HCT116 (cell line): ENCODE measurements around the gene IQCF6.

ENCODE experiments used
- CEBPB ChIP-seq: IDR thresholded peaks from 2 replicates; pipeline ENCODE4 v1.6.1; 2012; ENCODE audit warnings: low read depth
- EZH2 ChIP-seq: fragments of 200-600 bp; sonication (generic); IDR thresholded peaks from 2 replicates; pipeline ENCODE4 v1.6.1; 2017; ENCODE audit warnings: antibody characterized with exemption, mixed run types
- EZH2phosphoT487 ChIP-seq: fragments of 200-600 bp; IDR thresholded peaks from 2 replicates; pipeline ENCODE4 v1.6.1; 2018; ENCODE audit warnings: antibody characterized with exemption, borderline replicate concordance
- FOSL1 ChIP-seq: IDR thresholded peaks from 2 replicates; pipeline ENCODE4 v1.6.1; 2012; ENCODE audit warnings: low read depth
- JUND ChIP-seq: IDR thresholded peaks from 2 replicates; pipeline ENCODE4 v1.6.1; 2012
- POLR2A ChIP-seq: IDR thresholded peaks from 2 replicates; pipeline ENCODE4 v1.7.0; 2011; ENCODE audit warnings: borderline replicate concordance; ENCODE audit not compliant: insufficient read depth, insufficient read length; ENCODE audit errors: extremely low read depth
- POLR2AphosphoS5 ChIP-seq: IDR thresholded peaks from 2 replicates; pipeline ENCODE4 v1.6.1; 2011; ENCODE audit warnings: mild to moderate bottlenecking, low read depth, low read length, moderate library complexity
- RAD21 ChIP-seq: IDR thresholded peaks from 2 replicates; pipeline ENCODE4 v1.6.1; 2012; ENCODE audit warnings: low read depth, mild to moderate bottlenecking
- TCF7L2 ChIP-seq: IDR thresholded peaks from 2 replicates; pipeline ENCODE4 v1.7.0; 2011; ENCODE audit warnings: borderline replicate concordance, inconsistent platforms; ENCODE audit not compliant: insufficient read depth, insufficient read length; ENCODE audit errors: extremely low read depth
- YY1 ChIP-seq: IDR thresholded peaks from 2 replicates; pipeline ENCODE4 v1.6.1; 2011; ENCODE audit warnings: low read length, low read depth, moderate library complexity, mild to moderate bottlenecking; ENCODE audit not compliant: insufficient replicate concordance; ENCODE audit errors: extremely low read depth
- TF ChIP-seq, protein P1 (sequence below), 3 experiments: fragments of 200-600 bp in 1 of 3; sonication (generic) in 1 of 3; IDR thresholded peaks in 2 of 3; conservative IDR thresholded peaks in 1 of 3; 2 replicates each; pipeline ENCODE4 v1.5.1; 2012 to 2017; ENCODE audit warnings: low read depth in 2 of 3, low read length in 2 of 3, antibody characterized with exemption in 1 of 3, borderline replicate concordance in 1 of 3, control low read depth in 1 of 3, mild to moderate bottlenecking in 1 of 3, mixed read lengths in 1 of 3, mixed run types in 1 of 3, moderate library complexity in 1 of 3; ENCODE audit not compliant: insufficient read depth in 1 of 3

DNA sequence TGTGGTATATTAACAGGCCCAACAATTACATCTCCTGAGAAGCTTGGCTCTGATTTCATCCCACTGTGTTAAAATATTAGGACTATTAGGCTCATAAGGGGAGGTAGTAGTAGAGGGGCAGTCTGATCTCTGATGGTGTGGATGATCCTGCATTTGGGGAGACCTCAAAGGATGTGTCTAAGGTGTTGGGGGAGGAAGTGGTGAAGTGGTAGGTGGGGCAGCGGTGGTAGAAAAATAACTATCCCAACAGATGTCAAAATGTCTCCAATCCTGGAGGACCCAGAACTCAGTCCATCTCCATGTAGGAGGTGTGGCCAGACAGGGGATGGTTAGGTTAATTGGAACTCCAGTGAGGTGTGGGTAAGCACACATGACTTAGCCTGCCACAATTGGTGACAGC lies 10.4 kb upstream of the IQCF6 start:
- TF ChIP-seq POLR2AphosphoS5, result no peak
- TF ChIP-seq EZH2, result no peak
- TF ChIP-seq YY1, result no peak
- TF ChIP-seq, protein P1, sequence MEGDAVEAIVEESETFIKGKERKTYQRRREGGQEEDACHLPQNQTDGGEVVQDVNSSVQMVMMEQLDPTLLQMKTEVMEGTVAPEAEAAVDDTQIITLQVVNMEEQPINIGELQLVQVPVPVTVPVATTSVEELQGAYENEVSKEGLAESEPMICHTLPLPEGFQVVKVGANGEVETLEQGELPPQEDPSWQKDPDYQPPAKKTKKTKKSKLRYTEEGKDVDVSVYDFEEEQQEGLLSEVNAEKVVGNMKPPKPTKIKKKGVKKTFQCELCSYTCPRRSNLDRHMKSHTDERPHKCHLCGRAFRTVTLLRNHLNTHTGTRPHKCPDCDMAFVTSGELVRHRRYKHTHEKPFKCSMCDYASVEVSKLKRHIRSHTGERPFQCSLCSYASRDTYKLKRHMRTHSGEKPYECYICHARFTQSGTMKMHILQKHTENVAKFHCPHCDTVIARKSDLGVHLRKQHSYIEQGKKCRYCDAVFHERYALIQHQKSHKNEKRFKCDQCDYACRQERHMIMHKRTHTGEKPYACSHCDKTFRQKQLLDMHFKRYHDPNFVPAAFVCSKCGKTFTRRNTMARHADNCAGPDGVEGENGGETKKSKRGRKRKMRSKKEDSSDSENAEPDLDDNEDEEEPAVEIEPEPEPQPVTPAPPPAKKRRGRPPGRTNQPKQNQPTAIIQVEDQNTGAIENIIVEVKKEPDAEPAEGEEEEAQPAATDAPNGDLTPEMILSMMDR (IDR thresholded peaks at IDR 0.05 in 2 of 3, conservative IDR thresholded peaks at IDR 0.05 in 1 of 3; ENCODE audit: borderline replicate concordance in 1 of 3, insufficient read depth in 1 of 3, low read depth in 2 of 3, low read length in 2 of 3), result no peak
- no peak for TF ChIP-seq EZH2phosphoT487
- TF ChIP-seq POLR2A, result no peak
- TF ChIP-seq RAD21, result no peak
- TF ChIP-seq TCF7L2, result no peak
- TF ChIP-seq CEBPB, result no peak
- no peak for TF ChIP-seq JUND
- no peak for TF ChIP-seq FOSL1
